SK-N-SH (cell line): Measurements from ENCODE around the gene FBXW11. TPM values are rescaled to one million over a fixed set of nuclear protein-coding genes. Genes with fewer than 3 reads are reported as not detected.

Experiments used
- CTCF ChIA-PET: fragments of 300-600, 350-600 bp; formaldehyde crosslinking; extraction: SDS; loops from one replicate; lab custom pipeline; 2021; lab: Yijun Ruan, JAX
- POLR2A ChIA-PET: fragments of 350-600 bp; sonication (Branson Sonifier 250); formaldehyde crosslinking; extraction: SDS; loops from one replicate; lab custom pipeline; 2020; ENCODE audit warnings: antibody characterized with exemption, inconsistent platforms; lab: Yijun Ruan, JAX
- DNase-seq: peaks from one replicate; pipeline ENCODE4 v3.0.0; 2012
- H2AFZ ChIP-seq: fragments of 200-600 bp; sonication (generic); 2 replicates; pipeline ENCODE4 v1.8.1; 2016; ENCODE audit warnings: antibody characterized with exemption, mild to moderate bottlenecking, low read depth
- H3F3A ChIP-seq: fragments of 200-600 bp; sonication (generic); replicated peaks from 2 replicates; pipeline ENCODE3; 2016; ENCODE audit warnings: antibody characterized with exemption, mild to moderate bottlenecking; ENCODE audit not compliant: insufficient read depth
- H3K27ac ChIP-seq, 2 experiments: fragments of 200-500 bp in 1 of 2; fragments of 200-600 bp in 1 of 2; sonication (Bioruptor generic) in 1 of 2; sonication (generic), shearing (Covaris generic) in 1 of 2; 2 replicates each; pipeline versions ENCODE4 v1.5.1 to v1.6.1; 2014 to 2016; ENCODE audit warnings: low read depth in 2 of 2, inconsistent platforms in 1 of 2, low read length in 1 of 2, mild to moderate bottlenecking in 1 of 2, mixed read lengths in 1 of 2
- H3K27me3 ChIP-seq: fragments of 200-600 bp; sonication (generic), shearing (Covaris generic); 2 replicates; pipeline ENCODE4 v1.6.1; 2016; ENCODE audit warnings: mixed run types; ENCODE audit not compliant: insufficient read depth
- H3K36me3 ChIP-seq, 2 experiments: fragments of 200-500 bp in 1 of 2; fragments of 200-600 bp in 1 of 2; sonication (Bioruptor generic) in 1 of 2; sonication (generic) in 1 of 2; replicated peaks in 1 of 2; 2 replicates each; pipeline versions ENCODE3 to v1.5.1; 2014 to 2016; ENCODE audit warnings: low read length in 1 of 2, mild to moderate bottlenecking in 1 of 2; ENCODE audit not compliant: insufficient read depth in 2 of 2, control insufficient read depth in 1 of 2
- H3K4me1 ChIP-seq, 2 experiments: fragments of 200-500 bp in 1 of 2; fragments of 200-600 bp in 1 of 2; sonication (Bioruptor generic) in 1 of 2; sonication (generic), shearing (Covaris generic) in 1 of 2; 2 replicates each; pipeline versions ENCODE4 v1.5.1 to v1.6.1; 2014 to 2016; ENCODE audit warnings: low read depth in 1 of 2, low read length in 1 of 2, mixed run types in 1 of 2; ENCODE audit not compliant: insufficient read depth in 2 of 2, control insufficient read depth in 1 of 2
- H3K4me2 ChIP-seq: fragments of 200-600 bp; sonication (generic), shearing (Covaris generic); 2 replicates; pipeline ENCODE4 v1.6.1; 2017; ENCODE audit warnings: mixed run types
- H3K4me3 ChIP-seq, 2 experiments: fragments of 200-500 bp in 1 of 2; fragments of 200-600 bp in 1 of 2; sonication (Bioruptor generic) in 1 of 2; sonication (generic), shearing (Covaris generic) in 1 of 2; 2 replicates each; pipeline versions ENCODE4 v1.5.1 to v1.8.1; 2014 to 2016; ENCODE audit warnings: low read depth in 2 of 2, inconsistent platforms in 1 of 2, low read length in 1 of 2, mild to moderate bottlenecking in 1 of 2, mixed read lengths in 1 of 2, moderate library complexity in 1 of 2
- H3K79me2 ChIP-seq: fragments of 200-600 bp; sonication (generic); 2 replicates; pipeline ENCODE4 v1.8.1; 2017; ENCODE audit warnings: mild to moderate bottlenecking; ENCODE audit not compliant: insufficient read depth
- H3K9ac ChIP-seq: fragments of 200-600 bp; sonication (generic); 2 replicates; pipeline ENCODE4 v1.6.1; 2017; ENCODE audit warnings: mixed run types
- H3K9me2 ChIP-seq: fragments of 200-600 bp; sonication (generic); 2 replicates; pipeline ENCODE4 v1.6.1; 2017; ENCODE audit warnings: mixed run types
- H3K9me3 ChIP-seq: fragments of 200-600 bp; sonication (generic); 2 replicates; pipeline ENCODE4 v1.6.1; 2017; ENCODE audit warnings: mixed run types, mild to moderate bottlenecking, moderate library complexity
- H4K20me1 ChIP-seq: fragments of 200-600 bp; sonication (generic); 2 replicates; pipeline ENCODE4 v1.6.1; 2017; ENCODE audit warnings: mild to moderate bottlenecking, mixed run types; ENCODE audit not compliant: insufficient read depth
- ELF1 ChIP-seq: IDR thresholded peaks from 2 replicates; pipeline ENCODE4 v1.4.0; 2012
- EP300 ChIP-seq, 2 experiments: IDR thresholded peaks; 2 replicates each; pipeline versions ENCODE4 v1.4.0 to v1.6.1; 2012; ENCODE audit warnings: borderline replicate concordance in 1 of 2, low read depth in 1 of 2, low read length in 1 of 2
- EZH2phosphoT487 ChIP-seq: fragments of 200-600 bp; sonication (generic); IDR thresholded peaks from 2 replicates; pipeline ENCODE4 v1.6.1; 2017; ENCODE audit warnings: low read depth, mixed run types, mild to moderate bottlenecking, antibody characterized with exemption, moderate library complexity, borderline replicate concordance
- FOSL2 ChIP-seq: IDR thresholded peaks from 2 replicates; pipeline ENCODE4 v1.4.0; 2012; ENCODE audit warnings: low read depth, mild to moderate bottlenecking, moderate library complexity, borderline replicate concordance
- FOXJ3 ChIP-seq: sonication (generic); formaldehyde crosslinking; IDR thresholded peaks from 2 replicates; pipeline ENCODE4 v1.5.1; 2020; ENCODE audit warnings: mild to moderate bottlenecking, missing genetic modification reagents
- FOXM1 ChIP-seq: IDR thresholded peaks from 2 replicates; pipeline ENCODE4 v1.4.0; 2012; ENCODE audit warnings: low read depth, mild to moderate bottlenecking
- GABPA ChIP-seq: IDR thresholded peaks from 2 replicates; pipeline ENCODE4 v1.4.0; 2012; ENCODE audit warnings: low read depth, mild to moderate bottlenecking
- GATA2 ChIP-seq: sonication (generic); formaldehyde crosslinking; IDR thresholded peaks from 2 replicates; pipeline ENCODE4 v1.5.0; 2020; ENCODE audit warnings: mild to moderate bottlenecking, missing genetic modification reagents
- MEF2A ChIP-seq: IDR thresholded peaks from 2 replicates; pipeline ENCODE4 v1.4.0; 2012; ENCODE audit warnings: low read depth, borderline replicate concordance
- MXI1 ChIP-seq: IDR thresholded peaks from 2 replicates; pipeline ENCODE4 v1.6.1; 2012; ENCODE audit warnings: mild to moderate bottlenecking, low read depth, low read length, improper control_type of control experiment
- NRF1 ChIP-seq: IDR thresholded peaks from 2 replicates; pipeline ENCODE4 v1.6.1; 2012; ENCODE audit warnings: low read depth, mild to moderate bottlenecking, low read length
- RCOR1 ChIP-seq: fragments of 150-350 bp; IDR thresholded peaks from 2 replicates; pipeline ENCODE4 v1.6.1; 2017; ENCODE audit warnings: antibody characterized with exemption, low read length
- RXRA ChIP-seq: IDR thresholded peaks from 2 replicates; pipeline ENCODE4 v1.4.0; 2012; ENCODE audit warnings: low read depth, mild to moderate bottlenecking, borderline replicate concordance
- TCF12 ChIP-seq: IDR thresholded peaks from 2 replicates; pipeline ENCODE4 v1.4.0; 2012
- TEAD4 ChIP-seq: IDR thresholded peaks from 2 replicates; pipeline ENCODE4 v1.4.0; 2012; ENCODE audit warnings: mild to moderate bottlenecking, borderline replicate concordance; ENCODE audit not compliant: insufficient read depth
- YY1 ChIP-seq: IDR thresholded peaks from 2 replicates; pipeline ENCODE4 v1.4.0; 2012; ENCODE audit warnings: low read depth, mild to moderate bottlenecking
- WGBS: methylation state at CpG from one replicate; pipeline ENCODE4 v1.1.6; 2017; ENCODE audit warnings: low lambda C conversion rate; 5-methylcytosine and 5-hydroxymethylcytosine counted together
- polyA plus RNA-seq, 3 experiments: library from polyadenylated mRNA; depleted of rRNA; stranded (reverse); fragments of >200 nt; gene quantifications; 2 replicates each; pipeline ENCODE4 v1.2.3, GENCODE V29; 2012
- TF ChIP-seq, protein P1 (sequence below): fragments of 150-350 bp; IDR thresholded peaks from 2 replicates; pipeline ENCODE4 v1.6.1; 2016; ENCODE audit warnings: mild to moderate bottlenecking, low read depth, low read length
- TF ChIP-seq, protein P2 (sequence below): IDR thresholded peaks from 2 replicates; pipeline ENCODE4 v1.4.0; 2012; ENCODE audit warnings: low read depth, borderline replicate concordance
- TF ChIP-seq, protein P3 (sequence below): IDR thresholded peaks from 2 replicates; pipeline ENCODE4 v1.4.0; 2012; ENCODE audit warnings: low read depth, borderline replicate concordance

FBXW11 gene
- polyA plus RNA-seq, 1 of the 3 experiments (the other 2 are of a cell fraction), result 37.5 TPM

DNA sequence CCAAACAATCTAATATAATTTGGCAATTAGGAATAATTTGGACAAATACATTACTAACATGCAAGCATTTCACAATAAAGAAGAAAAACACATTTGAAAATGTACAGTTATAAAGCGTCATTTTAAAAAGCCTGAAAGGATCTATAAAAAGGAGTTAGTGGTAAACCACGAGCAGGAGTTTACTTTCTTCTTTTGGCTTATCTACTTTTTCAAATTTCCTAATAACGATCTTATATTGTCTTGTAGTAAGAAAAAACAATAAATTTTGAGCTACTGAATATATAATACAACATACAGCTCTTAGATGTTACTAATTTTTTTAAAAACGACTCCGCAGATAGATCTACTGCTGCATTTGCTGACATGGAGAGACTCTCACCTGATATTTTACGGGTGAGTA is 141.0 kb downstream of the FBXW11 start:
- Histone ChIP-seq H3K27me3 (no peaks in the 10 kb centered on the region), H3F3A (peaks cover 4% of the 10 kb centered on the region), H3K36me3 (peaks cover 53 to 57% of the 10 kb centered on the region in 2 experiments), H3K79me2 (0 out of 2 replicates have a peak, but pooled peaks cover 7% of the 10 kb centered on the region), H3K9me3 (no peaks in the 10 kb centered on the region), H3K4me3 (no peak overlapping the region), H3K4me1 (peaks cover 0 to 7% of the 10 kb centered on the region in 2 experiments; a peak in 2 of 4 replicates), H3K9ac (no peak overlapping the region), H2AFZ (no peak overlapping the region), H3K9me2 (no peaks in the 10 kb centered on the region), H3K4me2 (no peak overlapping the region), H4K20me1 (0 out of 2 replicates have a peak, but pooled peaks cover 5% of the 10 kb centered on the region), H3K27ac (no peak overlapping the region)
- POLR2A ChIA-PET, result no interaction called here
- DNase-seq, result no peak
- 95% methylated on average over 6 of the region's 6 CpGs for WGBS
- CTCF ChIA-PET, result interaction anchor here (0.9 to 1.7 kb wide), 3 partner anchors 10 to 381 kb away, joined by 3 to 6 read pairs (median 3); no protein-coding TSS in a partner anchor
- TF ChIP-seq YY1 (no peak), GABPA (no peak), RXRA (no peak), EP300 (IDR thresholded peaks at IDR 0.05; ENCODE audit: borderline replicate concordance in 1 of 2, low read depth in 1 of 2, low read length in 1 of 2) (no peak)
- TF ChIP-seq, protein P1, sequence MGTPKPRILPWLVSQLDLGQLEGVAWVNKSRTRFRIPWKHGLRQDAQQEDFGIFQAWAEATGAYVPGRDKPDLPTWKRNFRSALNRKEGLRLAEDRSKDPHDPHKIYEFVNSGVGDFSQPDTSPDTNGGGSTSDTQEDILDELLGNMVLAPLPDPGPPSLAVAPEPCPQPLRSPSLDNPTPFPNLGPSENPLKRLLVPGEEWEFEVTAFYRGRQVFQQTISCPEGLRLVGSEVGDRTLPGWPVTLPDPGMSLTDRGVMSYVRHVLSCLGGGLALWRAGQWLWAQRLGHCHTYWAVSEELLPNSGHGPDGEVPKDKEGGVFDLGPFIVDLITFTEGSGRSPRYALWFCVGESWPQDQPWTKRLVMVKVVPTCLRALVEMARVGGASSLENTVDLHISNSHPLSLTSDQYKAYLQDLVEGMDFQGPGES, result no peak

DNA sequence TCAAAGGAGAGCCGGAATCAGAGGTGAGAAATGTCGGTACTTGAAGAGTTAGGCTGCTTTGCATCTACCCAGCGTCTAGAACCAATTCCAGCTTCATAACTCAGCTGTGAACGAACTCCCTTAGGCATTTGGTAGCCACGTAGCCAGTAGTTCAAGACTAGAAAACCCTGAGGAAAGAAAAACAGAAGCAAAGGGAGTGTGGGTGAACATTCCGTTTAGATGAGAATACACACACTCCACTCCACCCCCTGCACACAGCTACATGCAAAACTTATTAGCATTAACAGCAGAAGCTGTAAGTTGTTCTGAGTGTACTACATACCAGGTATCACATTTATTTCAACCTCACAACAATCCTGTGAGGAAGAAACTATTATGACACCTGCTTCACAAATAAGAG is 142.5 kb downstream of the FBXW11 start:
- no peak overlapping the region for H3K4me3 ChIP-seq
- no peak overlapping the region for H3K4me2 ChIP-seq
- no peak overlapping the region for H2AFZ ChIP-seq
- 0 out of 2 replicates have a peak, but pooled peaks cover 7% of the 10 kb centered on the region for H3K79me2 ChIP-seq
- H3K9ac ChIP-seq, result no peak overlapping the region
- H4K20me1 ChIP-seq, result 0 out of 2 replicates have a peak, but pooled peaks cover 5% of the 10 kb centered on the region
- no peak for DNase-seq
- H3F3A ChIP-seq, result no peaks in the 10 kb centered on the region
- WGBS, result 93% methylated on average over 6 of the region's 6 CpGs
- H3K27ac ChIP-seq, result no peak overlapping the region
- H3K36me3 ChIP-seq, result peaks cover 42 to 43% of the 10 kb centered on the region in 2 experiments
- H3K4me1 ChIP-seq, result peaks cover 0 to 7% of the 10 kb centered on the region in 2 experiments; a peak in 2 of 4 replicates
- no peaks in the 10 kb centered on the region for H3K9me2 ChIP-seq
- ChIA-PET CTCF (interaction anchor here (1.0 kb wide), 1 partner anchor 445 kb away, joined by 3 read pairs; the partner anchor contains the start of gene FGF18), POLR2A (no interaction called here)
- no peaks in the 10 kb centered on the region for H3K9me3 ChIP-seq
- no peaks in the 10 kb centered on the region for H3K27me3 ChIP-seq
- TF ChIP-seq ELF1, result no peak
- TF ChIP-seq NRF1, result no peak
- no peak for TF ChIP-seq FOXM1
- no peak for TF ChIP-seq EP300 (IDR thresholded peaks at IDR 0.05; ENCODE audit: borderline replicate concordance in 1 of 2, low read depth in 1 of 2, low read length in 1 of 2)
- no peak for TF ChIP-seq RXRA
- TF ChIP-seq FOSL2, result no peak
- no peak for TF ChIP-seq GABPA
- no peak for TF ChIP-seq MXI1
- TF ChIP-seq, protein P2, sequence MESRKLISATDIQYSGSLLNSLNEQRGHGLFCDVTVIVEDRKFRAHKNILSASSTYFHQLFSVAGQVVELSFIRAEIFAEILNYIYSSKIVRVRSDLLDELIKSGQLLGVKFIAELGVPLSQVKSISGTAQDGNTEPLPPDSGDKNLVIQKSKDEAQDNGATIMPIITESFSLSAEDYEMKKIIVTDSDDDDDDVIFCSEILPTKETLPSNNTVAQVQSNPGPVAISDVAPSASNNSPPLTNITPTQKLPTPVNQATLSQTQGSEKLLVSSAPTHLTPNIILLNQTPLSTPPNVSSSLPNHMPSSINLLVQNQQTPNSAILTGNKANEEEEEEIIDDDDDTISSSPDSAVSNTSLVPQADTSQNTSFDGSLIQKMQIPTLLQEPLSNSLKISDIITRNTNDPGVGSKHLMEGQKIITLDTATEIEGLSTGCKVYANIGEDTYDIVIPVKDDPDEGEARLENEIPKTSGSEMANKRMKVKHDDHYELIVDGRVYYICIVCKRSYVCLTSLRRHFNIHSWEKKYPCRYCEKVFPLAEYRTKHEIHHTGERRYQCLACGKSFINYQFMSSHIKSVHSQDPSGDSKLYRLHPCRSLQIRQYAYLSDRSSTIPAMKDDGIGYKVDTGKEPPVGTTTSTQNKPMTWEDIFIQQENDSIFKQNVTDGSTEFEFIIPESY, result no peak
- no peak for TF ChIP-seq EZH2phosphoT487
- no peak for TF ChIP-seq TCF12
- TF ChIP-seq GATA2, result no peak
- TF ChIP-seq RCOR1, result no peak
- no peak for TF ChIP-seq TEAD4
- no peak for TF ChIP-seq MEF2A
- TF ChIP-seq, protein P3, sequence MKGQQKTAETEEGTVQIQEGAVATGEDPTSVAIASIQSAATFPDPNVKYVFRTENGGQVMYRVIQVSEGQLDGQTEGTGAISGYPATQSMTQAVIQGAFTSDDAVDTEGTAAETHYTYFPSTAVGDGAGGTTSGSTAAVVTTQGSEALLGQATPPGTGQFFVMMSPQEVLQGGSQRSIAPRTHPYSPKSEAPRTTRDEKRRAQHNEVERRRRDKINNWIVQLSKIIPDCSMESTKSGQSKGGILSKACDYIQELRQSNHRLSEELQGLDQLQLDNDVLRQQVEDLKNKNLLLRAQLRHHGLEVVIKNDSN, result no peak
- TF ChIP-seq, protein P1, result no peak
- TF ChIP-seq FOXJ3, result no peak
